ENCODE measurements around the gene FOXL2.

Gene FOXL2

DNA sequence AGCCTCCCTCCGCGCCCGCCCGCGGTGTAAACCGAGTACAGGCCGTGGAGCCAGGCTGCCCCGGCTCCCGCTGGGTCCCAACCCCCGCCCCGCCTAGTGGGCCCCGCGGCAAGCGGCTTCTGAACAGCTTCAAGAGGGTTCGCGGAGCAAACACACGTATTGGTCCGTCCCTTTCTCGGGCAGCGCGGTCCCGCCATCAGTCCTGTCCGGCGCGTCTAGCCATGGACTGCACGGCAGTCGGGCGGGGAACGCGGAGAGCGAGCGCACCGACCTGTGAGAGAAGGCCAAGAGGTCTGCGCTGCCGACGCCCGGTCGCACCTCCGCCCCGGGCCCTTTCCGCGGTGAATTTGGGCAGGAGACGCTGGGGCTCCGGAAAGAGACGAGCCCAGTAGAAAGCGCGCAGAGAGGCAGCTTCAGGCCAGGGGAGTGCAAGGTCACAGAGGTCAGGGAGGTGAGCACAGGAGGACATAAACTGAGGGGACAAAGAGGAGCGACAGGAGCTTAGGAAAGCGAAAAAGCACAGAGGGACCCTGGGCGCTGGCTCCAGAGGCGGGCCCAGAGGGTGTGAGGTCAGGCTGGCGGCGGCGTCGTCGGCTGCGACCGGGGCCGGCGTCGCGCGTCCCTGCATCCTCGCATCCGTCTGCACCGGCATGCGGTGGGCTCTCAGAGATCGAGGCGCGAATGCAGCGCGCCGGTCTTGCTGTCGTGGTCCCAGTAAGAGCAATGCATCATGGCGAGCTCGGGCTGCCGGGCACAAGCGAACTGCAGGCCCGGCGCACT is 1.8 kb downstream of the FOXL2 start:
- peak; percentile 51 for DNase-seq

DNA sequence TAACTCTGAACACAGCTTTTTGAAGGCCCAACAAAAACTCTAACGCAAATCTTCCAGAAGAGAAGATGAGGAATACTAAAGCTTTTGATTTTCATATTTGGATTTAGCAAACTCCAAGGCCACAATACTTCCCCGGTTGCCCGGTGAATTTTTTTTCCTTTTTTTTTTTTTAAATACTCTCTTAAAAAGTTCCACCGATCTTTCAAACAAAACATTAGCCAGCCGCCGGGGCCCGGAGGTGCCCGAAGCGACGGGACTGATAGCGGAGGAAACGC is 2.3 kb downstream of the FOXL2 start:
- DNase-seq = no peak

DNA sequence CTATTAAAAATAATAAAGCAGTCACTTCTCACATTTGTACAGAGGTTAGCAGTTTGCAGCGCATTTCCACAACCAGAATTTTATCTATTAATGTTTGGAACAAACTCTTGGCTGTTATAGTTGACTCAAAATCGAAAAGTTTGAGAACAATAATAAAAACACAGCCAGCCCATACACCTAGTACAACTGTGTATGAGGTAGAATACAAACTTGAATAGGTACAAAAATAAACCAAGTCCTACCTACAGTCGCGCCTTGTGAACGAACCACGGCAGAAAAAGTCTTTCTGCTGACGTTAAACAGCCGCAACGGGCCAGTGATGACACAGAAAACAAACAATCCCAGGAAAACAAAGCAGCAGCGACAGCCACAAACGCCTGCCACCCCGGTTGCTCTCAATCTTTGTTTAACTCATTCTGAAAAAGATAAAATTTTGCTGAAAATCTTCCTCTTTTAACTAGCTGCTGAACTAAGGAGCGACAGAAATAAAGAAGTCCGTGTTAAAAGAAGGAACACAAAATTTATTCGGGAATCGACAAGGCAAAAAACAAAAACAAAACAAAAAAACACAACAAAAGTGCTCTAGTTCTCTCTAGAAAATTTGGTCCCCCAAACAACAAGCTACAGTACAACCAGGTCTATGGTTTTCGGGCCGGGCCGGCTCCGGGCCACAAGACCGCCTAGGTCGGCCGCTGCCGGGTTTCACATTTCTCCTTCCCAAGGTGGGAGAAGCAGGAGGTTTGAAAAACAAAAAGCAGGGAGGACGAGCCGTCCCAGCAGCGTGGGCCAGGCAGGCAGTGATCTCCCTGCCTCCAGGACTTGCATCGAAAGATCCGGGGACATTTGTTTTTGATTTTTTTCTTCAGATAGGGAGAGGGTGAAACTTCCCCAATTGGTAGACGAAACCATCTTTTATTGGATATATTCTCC is 2.9 kb downstream of the FOXL2 start:
- DNase-seq = no peak

DNA sequence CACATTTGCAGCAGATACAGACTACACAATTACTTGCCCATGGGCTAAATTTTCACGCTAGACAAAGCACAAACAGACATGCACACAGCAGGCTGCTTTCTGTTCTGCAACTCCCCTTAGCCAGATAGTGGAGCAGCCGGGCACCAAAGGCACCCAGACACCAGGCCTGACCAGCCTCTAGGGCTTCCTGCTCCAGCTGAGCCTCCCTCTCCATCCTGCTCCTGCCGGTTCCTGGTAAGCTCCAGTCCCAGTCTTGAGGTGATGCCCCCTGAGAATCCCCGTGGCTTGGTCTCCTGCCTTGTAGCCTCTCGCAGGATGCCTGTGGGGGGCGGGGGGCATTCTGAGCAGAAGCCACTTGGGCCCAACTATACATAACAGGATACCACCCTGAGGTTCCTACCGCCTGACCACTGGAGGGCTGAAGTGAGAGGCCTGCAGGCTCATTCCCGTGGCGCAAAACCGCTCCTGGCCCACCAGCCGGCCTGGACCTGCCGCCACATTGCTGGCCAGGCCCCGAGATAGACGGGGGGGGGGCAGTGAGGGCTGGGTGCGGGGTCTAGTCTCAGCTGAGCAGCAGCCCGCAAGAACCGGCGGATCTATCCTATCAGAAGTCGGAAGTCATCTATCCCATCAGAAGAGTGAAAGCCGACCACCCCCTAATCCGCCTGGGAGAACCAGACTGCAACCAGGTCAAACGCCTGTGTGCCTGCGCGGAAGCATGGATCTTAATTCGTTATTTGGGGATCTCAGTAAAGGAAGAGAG is 3.9 kb downstream of the FOXL2 start:
- no peak for DNase-seq

DNA sequence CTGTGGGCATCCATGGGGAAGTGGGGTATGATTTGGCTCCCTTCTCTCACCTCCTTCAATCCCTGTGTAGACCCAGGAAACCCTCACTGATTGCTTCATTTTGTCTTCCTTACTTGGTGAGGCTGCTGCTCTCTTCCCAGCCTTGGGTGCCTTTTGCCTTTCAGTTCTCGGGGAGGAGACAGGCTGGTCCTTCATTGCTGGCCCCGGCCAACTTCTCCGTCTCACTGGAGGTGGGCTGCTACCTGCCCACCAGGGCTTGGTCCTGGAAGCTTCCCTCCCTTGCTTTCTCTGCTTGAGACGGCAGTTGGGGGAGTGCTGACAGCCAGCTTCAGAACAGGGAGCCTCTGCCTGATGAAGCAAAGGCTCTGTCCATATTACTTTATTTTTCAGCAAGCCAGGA is 4.7 kb downstream of the FOXL2 start:
- DNase-seq = no peak

DNA sequence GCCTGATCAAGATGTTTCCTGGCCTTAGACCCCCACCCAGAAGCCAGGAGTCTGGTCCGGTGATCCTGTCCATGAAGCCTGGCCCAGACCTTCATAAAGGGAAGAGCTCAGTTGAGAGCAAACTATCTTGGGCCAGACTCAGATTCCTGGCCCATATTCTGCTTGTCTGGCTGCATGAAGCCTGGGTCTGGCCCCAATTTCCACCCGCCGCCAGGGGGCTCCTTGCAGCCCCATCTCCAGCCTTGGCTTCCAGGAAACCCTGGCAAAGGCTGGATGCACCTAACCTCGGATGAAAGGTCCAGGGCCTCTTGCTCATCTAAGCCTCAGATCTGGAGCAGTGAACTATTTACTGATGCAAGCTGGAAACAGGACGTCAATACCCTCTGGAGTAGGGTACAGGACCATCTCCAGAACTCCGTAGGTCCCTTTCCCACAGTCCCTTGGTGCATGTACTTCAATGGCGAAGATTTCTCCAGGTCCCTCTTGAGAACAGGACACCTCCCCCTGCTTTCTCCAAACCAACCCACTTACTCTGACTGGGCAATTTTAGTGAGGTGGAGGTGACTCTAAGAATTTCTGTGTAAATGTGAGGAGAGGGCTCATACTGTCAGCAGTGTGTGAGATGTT is 5.6 kb downstream of the FOXL2 start:
- peak; percentile 63 for DNase-seq

DNA sequence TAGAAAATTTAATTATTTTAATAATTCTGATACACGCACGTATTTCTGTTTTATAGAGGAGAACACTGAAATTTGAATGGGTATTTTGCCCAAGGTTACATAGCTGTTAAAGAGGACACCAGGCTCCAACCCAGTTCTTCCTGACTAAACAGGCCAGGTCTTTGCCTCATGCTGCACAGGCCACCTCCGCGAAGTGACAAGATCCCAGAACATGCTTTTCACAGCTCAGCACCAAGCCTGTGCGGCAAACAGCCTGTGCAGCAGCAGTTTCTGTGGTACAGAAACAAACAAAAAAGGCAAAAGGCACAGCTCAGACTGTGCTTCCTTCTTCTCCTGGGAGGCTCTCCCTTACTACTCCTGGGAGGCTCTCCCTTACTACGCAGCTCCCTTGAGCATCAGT is 6.5 kb downstream of the FOXL2 start:
- DNase-seq = no peak

DNA sequence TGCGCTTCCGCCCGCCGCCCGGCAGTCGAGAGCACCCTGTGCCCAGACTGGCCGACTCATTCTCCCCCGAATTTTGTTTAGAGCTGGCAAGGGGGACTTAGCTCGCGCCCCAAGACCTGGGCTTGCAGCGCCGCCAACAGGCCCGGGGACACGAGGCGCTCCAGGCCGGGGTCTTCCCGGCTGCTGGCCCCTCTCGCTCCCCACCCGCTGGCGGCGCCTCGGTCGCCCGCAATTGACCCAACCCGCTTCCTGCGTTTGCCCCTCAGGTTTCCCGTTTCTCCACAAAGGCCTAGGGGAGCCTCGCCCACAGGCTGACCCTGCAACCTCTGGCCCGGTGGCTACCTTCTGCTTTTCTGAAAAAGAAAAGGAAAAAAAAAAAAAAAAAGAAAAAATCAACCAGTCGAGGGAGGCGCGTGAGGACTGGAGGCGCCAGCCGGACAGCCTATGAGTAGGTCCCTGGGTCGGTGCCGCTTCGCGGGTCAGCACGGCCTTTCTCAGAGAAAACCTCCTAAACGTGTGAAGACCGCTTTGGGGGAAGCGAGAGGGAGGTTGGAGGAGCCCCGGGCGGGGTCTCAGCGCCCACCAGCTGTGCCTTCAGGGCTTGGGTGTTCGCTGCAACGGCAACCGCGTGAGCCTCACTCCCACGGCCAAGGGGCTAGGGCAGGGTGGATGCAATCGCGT is 7.2 kb downstream of the FOXL2 start:
- peak; percentile 20 for DNase-seq

DNA sequence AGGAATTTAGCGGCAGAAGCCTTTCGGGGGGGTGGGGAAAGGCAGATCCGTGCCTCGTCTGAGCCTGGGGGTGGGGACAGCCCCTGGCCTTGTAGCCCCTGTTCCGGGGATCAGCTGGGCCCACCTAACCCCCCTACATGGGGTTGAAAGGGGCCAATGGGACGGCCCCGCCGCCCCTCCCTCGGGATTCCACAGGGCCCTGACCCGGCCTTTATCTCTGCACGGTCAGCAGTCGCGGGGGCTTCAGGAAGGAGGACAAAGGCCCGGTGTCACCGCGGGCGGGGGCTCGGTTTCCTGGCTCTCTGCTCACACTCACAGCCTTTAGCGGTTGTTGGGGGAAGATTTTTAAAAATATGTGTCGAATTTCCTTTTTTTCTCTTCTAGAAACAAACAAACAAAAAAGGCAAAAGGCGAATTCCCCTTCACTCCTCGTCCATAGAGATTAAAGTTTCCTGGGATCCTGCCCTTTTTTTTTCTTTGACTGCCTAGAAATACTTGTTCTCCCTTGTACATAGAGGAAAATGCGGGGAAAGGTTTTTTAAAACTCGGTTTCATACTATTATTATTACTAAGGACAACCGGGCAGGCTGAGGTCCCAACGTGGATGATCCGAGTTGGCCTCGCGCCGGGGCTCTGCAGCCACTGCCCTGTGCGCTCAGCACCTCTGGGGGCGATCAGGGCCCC is 7.9 kb downstream of the FOXL2 start:
- no peak for DNase-seq

DNA sequence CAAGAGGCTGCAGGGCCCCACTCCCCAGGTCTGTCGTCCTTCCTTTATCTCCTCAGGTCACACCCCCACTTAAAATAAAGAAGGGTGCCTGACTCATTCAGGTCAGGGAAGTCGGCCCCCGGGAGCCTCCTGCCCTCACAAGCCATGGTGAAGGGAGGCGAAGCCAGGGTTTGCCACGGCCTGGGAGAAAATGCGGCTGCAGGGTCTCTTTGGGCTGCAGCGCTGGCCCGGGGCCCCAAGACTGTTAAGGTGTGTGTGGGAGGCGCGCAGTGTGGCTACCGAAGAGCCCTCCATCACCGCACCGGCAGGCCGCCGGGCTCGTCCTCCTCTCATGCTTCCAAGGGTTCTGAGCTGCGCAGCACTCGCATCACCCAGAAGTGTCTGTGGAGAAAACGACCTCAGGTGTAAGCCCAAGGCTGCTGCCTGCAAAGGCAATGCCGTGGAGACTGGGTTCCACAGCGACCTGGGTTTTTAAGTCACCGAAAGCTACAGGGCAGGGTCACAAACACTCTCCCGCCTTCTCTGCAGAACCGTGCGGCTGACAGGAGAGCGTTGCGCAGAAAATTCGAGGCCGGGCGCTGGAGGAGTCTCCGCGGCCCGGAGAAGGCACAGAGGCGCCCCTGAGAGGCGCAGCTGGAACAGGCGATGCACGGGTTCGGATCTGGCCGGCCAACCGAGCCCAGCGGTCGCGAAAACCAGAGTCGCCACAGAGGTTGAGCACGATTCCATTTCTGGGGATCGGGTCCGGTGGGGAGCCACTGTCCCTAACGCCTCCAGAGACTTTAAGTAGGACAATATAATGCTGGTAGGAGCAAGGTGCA is 8.7 kb downstream of the FOXL2 start:
- DNase-seq = peak; percentile 40

DNA sequence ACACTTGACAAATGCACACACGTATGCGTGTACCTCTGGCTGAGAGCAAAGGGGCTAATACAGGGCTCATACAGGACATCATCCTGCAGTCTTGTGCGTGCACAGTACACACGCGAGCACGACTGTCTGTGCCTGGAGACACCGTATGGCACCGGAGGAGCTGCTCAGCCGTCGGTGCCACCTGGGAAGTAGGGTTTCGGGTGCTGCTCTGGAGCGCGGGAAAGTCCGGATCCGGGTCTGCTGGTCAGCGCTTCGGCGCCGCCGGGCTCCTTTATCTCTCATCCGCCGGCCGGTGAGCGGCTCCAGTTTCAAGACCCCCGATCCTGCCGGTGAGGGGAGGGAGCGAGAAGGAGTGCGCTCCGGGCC is 9.3 kb downstream of the FOXL2 start:
- peak; percentile 18 for DNase-seq

DNA sequence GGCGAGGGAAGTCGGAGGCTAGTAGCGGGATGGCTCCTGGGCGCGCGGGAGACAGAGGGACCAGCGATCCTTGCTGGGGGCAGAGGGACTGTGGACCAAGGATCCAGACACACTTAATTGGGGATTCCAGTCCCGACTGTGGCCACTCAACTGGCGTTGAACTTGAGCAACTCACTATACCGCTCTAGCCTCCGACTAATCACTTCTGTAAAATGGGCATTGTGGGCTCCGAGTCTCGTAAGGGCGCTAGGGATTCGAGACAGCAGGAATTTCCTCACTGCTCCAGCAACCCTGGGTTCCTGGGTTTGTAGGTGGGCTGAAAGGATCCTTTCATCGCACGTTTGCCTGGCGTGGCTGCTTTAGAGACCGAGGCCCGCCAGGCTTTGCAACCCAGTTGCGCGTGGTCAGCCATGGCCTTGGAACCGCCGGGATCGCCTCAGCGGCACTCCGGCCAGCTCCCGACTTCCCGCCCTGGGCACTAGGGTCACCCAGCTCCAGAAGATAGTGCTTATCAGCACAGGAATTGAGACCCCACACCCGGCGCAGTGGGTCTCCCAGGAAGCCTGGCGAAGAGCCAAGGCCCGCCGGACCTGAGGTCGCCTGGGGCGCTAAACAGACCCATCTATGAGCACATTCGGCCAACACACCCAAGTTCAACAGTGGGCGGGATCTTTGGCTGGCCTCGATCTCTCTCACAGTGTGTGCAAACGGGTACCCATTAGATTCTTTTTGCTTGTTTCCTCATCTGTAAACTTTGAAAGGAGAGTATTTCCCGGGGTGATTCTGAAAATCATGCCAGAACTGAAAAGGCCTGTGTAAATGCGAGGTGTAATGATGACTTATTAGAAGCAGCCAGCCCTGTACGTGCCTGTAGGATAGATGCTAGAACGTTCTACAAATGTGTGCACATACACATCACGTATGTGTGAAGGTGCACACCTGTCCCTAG is 9.9 kb downstream of the FOXL2 start:
- DNase-seq = no peak

DNA sequence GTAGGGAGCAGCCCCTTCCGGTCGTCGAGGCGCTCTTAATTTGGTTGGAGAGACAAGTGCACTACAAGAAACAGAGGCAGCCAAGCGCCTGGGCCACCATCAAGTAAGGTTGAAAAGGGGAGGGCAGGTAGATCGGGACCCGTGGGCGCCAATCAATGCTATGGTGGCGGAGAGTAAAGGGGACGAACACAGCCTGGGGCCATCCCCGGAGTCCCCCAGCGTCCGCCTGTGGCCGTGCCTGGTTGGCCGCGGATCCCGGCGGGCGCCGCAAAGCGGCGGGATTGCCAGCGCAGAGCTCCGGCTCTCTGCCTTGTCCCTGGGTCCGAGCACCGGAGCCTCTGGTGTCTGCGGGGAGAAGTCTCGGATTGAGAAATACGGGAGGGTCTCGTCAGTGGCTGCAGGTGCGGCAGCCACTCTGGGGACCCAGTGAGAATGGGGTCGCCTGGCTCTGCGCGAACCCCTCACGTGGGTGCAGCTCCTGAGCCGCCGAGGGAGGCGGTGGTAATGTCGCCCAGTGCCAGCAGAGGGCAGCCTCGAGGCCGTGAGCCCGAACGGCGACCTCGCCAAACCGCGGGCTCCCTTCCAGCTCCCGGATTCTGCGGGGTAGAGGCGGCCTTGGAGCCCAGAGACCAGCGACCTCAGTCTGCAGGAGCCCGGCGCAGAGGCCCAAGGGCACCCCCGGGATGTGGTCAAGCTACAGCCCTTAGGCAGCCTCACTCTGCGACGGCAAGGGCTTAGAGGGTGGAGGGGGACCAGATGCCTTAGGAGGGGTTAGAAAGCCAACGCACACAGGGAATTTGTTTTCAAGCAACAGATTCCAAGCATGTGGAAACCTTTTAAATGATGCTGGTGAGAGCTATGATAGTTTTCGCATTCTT is 10.8 kb downstream of the FOXL2 start:
- peak; percentile 85 for DNase-seq

DNA sequence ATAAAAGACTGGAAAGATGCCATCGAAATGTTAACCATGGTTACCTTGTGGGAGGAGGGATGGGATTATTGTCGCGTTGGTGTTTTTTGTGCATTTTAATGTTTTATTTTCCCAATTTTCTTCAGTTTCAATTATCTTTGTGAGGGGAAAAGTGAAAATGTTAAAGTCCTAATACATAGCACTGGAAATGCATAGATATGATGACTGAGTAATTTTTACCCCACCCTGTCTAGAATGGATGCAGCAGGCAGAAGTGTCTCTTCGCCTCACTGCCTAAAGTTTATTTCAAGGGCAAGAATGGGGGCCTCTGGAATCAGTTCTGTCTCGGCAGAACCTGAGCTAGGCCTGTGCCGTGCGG is 11.5 kb downstream of the FOXL2 start:
- no peak for DNase-seq

DNA sequence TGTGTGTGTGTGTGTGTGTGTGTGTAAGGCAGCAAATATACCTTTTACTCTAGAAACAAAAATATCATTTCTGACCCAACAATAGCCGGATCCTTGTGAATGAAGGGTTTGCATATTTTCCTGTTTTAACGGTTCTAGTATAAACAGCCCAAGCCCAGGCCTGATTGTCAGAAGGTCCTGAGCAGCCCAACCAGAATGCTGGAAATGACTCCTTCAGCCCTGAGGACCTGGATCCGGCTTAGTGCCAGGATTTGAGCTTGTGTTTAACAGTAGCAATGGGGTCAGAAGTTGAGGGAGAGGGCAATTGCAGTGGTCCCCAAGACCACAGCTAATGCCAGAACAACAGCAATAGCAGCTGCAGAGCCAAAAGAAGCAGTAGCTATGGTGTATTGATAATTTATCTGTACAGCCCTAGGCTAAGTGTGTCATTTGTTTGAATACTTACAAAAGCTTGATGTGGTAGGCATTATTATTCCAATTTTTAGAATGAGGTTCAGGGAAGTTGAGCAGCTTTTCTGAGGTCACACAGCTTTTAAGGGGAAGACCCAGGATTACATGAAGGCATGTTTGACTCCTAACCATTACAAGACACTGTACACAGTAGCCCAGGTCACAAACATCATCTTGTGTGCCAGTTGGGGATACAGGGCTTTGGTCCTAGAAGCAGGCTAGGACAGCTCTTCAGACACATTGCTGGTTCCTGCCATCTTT is 12.8 kb downstream of the FOXL2 start:
- DNase-seq = no peak

DNA sequence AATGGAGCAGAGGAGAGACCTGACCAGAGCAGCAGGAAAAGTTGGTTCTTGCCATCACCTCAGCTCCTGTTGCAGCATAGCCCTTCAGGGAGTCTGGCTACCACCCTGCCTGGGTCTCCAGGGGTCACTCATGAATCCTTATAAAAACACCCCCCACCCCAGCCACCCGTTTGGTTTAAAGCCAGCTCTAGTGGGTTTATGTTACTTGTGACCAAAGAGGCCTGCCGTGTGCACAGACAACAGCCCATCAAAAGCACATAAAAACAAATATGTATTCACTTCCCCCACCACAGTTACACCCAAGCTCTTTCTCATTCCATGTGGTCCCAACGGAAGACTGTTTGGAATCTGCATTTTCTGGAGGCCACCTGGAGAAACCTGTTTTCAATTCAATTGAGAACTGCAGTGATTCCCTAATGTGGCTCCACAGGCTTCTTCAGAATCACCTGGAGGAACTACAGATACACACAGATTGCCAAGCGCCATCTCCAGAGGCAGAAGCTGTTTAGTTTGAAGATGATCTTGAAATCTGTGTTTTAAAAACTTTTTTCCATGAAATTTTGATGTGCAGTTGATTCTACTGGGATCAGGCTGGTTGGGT is 13.8 kb downstream of the FOXL2 start:
- no peak for DNase-seq

DNA sequence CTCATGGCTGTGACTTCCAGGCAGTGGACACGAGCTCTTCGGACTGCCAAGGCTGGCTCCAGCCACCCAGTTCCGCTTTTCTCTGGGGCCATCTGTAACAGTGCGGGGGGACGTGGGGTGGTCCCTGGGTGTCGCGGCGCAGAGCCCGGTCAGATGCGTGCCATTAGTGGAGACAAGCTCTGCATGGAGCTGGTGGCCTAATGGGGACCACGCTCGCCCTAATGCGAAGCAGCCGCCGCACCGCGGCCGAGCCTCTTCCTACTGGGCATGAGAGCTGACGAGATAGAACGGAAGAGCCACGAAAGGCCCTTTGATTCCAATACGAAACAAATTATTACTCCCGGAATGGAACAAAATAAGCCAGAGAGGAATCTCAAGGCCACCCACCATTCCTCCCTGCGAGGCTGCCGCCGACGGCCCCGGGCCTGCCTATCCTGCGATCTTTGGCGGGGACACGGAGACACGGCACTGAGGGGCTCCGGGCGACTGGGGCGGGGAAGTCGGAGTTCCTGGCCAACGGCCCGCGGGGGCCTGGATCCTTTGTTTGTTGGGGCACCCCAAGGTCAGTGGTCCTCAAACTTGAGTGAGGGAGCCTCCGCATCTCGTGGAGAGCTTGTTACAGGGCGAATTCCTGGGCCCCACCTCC is 18.1 kb downstream of the FOXL2 start:
- DNase-seq = no peak

Measured in stimulated activated CD4-positive, alpha-beta T cell treated with anti-CD3 and anti-CD28 coated beads, Interleukin-15, amount 100 ng/mL, for 24 hours (primary cell).